NCI-H2227 treated with DMSO at 0.1 percent for 48 hours (cell line): ENCODE results near the gene JUND.
A peak's percentile ranks its signal among the peaks of the same experiment; 100 is the strongest.

Experiments
- DNase-seq: peaks from one replicate; lab custom pipeline; 2025; lab: John Stamatoyannopoulos, UW

The JUND gene

GRCh38 chr19:18269070-18269723 is 12.2 kb downstream of the JUND start:
- no peak for DNase-seq

- DNase-seq: no peak
These were observed 14.4 kb downstream of the JUND start for GRCh38 chr19:18266771-18267686.

GRCh38 chr19:18265582-18265981 is 15.8 kb downstream of the JUND start:
- no peak for DNase-seq

GRCh38 chr19:18264971-18265540 is 16.4 kb downstream of the JUND start:
- no peak for DNase-seq

GRCh38 chr19:18264137-18264854 is 17.1 kb downstream of the JUND start:
- DNase-seq: no peak

- no peak for DNase-seq
These were observed 17.9 kb downstream of the JUND start for GRCh38 chr19:18263324-18264136.

GRCh38 chr19:18262917-18263316 is 18.5 kb downstream of the JUND start:
- no peak for DNase-seq

- DNase-seq: no peak
These were observed 19.3 kb downstream of the JUND start for GRCh38 chr19:18262144-18262543.

GRCh38 chr19:18261474-18261873 is 19.9 kb downstream of the JUND start:
- no peak for DNase-seq

GRCh38 chr19:18259893-18260292 is 21.5 kb downstream of the JUND start:
- no peak for DNase-seq

- no peak for DNase-seq
These were observed 23.6 kb downstream of the JUND start for GRCh38 chr19:18257503-18258470.

- no peak for DNase-seq
These were observed 26.6 kb downstream of the JUND start for GRCh38 chr19:18254546-18255503.

GRCh38 chr19:18253716-18254115 is 27.7 kb downstream of the JUND start:
- no peak for DNase-seq

- DNase-seq: no peak
These were observed 28.3 kb downstream of the JUND start for GRCh38 chr19:18253130-18253529.

- no peak for DNase-seq
These were observed 29.1 kb downstream of the JUND start for GRCh38 chr19:18252370-18252717.

- peak; percentile 61 for DNase-seq
These were observed 29.6 kb downstream of the JUND start for GRCh38 chr19:18251587-18252369.

- DNase-seq: no peak
These were observed 31.6 kb downstream of the JUND start for GRCh38 chr19:18249834-18250233.

- no peak for DNase-seq
These were observed 36.1 kb downstream of the JUND start for GRCh38 chr19:18245297-18245696.
